T-helper 1 cell treated with Interleukin-12 subunit alpha and Interleukin-12 subunit beta and Interleukin-4 antibody, amounts not matched to agents 30 ng/mL and 1 ng/mL, for 36 hours (primary cell): ENCODE results near the gene DLG2. TPM values are rescaled to one million over a fixed set of nuclear protein-coding genes. Genes with fewer than 3 reads are reported as not detected.
"Not testable (repeated sequence)": the region's sequence is repeated elsewhere in the genome, so short reads cannot be mapped to it uniquely, and the experiment has no call there.

ENCODE experiments used
- intact Hi-C: fragments of 100-400 bp; cut with micrococcal nuclease; formaldehyde crosslinking; loops from one replicate; pipeline ENCODE4 v1.15.1; 2024
- total RNA-seq: library from RNA; stranded (reverse); gene quantifications from 2 replicates; pipeline ENCODE4 v1.2.3, GENCODE V29; 2022

DLG2 gene
- total RNA-seq = 0.88 and 1.4 TPM in 2 replicates

DNA sequence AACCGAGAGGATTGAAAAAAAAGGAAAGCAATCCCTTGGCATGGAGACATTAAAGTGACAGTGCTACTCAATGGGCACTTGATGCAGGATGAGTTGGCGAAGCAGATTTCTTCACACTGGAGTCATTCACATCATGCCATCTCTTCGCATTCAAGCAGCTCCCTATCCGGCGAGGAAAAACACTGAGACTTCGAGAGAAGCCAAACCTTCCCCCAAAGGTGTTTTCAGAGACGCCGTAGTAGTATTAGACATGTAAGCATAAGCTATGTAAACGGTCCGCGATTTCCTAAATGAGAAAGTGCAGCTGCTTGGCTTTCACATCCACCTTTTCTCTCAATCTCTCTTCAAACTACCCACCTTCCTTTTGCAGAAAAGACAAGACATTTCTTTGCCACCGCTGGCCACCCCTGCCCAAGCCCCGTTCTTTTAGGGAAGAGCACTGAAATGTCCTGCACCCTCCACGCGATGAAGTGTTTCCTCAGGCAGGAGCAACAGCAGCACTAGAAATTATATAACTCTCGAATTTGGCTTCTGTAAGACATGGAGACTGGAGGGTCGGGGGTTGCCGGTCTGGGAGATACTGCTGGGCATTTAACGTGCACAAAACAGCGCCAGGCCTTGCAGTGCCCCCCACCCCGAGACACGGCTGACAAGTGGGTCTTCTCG lies at the start of gene DLG2:
Gene DLG2, minus strand, starts transcription at position 13 of the 666 bp plus-strand sequence.
- intact Hi-C loops = loop anchor here (5.0 to 10.0 kb wide), 2 partner anchors 913 to 1455 kb away; no protein-coding TSS in a partner anchor

DNA sequence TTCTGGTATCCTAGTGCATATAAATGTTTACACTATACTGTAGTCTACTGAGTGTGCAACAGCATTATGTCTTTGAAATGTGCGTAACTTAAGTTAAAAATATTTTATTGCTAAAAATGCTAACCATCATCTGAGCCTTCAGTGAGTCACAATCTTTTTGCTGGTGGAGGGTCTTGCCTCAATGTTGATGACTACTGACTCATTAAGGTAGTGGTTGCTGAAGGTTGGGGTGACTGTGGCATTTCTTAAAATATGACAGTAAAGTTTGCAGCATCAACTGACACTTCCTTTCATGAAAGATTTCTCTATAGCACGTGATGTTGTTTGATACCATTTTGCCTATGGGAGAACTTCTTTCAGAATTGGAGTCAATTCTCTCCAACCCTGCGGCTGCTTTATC lies 46.2 kb upstream of the DLG2 start:
- intact Hi-C loops = no loop called here

DNA sequence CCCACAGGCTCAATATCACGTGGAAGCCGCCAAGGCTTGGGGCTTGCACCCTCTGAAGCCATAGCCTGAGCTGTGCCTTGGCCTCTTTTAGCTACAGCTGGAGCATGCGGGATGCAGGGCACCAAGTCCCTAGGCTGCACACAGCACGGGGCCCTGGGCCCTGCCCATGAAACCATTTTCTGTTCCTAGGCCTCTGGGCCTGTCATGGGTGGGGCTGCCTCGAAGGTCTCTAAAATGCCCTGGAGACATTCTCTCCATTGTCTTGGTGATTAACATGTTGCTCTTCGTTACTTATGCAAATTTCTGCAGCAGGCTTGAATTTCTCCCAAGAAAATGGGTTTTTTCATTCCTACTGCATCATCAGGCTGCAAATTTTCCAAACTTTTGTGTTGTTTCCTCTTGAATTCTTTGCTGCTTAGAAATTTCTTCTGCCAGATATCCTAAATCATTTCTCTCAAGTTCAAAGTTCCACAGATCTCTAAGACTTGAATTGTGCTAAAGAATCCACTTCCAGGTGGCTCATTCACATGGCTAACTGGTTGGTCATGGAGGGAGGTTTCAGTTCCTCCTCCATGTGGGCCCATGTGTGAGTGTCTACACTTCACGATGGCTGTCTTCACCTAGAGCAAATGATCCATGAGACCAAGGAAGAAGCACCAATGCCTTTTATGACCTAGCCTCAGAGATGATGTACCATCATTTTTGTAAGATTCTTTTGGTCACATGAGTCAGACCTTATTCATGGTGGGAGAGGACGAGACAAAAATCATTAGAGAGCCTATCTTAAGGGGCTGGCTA lies 45.2 kb upstream of the DLG2 start:
- intact Hi-C loops = no loop called here

DNA sequence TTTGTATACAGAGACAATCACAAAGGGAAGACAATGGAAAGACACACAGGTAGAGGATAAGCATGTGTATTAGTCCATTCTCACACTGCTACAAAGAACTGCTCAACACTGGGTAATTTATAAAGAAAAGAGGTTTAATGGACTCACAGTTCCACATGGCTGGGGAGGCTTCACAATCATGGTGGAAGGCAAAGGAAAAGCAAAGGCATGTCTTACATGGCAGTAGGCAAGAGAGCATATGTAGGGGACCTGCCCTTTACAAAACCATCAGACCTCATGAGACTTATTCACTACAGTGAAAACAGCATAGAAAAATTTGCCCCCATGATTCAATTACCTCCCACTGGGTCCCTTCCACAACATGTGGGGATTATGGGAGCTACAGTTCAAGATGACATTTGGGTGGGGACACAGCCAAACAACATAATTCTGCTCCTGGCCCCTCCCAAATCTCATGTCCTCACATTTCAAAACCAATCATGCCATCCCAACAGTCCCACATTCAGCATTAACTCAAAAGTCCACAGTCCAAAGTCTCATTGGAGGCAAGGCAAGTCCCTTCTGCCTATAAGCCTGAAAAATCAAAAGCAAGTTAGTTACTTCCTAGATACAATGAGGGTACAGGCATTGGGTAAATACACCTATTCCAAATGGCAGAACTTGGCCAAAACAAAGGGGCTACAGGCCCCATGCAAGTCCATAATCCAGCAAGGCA lies 44.0 kb upstream of the DLG2 start:
- intact Hi-C loops = not testable (repeated sequence)

DNA sequence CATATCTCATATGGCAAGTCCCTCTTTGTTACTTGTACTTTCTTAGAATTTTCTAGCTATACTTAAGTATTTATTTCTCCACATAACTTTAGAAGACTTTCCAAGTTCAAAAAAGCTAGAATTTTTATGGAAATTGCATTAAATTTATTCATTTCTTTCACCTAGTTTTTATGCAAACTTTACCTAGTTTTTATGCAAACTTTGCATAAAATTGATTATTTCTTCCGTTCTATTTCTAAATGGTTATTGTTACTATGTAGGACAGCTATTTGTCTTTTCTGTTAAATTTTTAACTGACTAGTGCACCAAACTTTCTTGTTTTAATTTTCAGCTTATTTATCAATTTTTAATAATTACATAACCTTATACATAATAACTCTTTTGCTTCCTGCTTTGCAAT lies 41.0 kb upstream of the DLG2 start:
- intact Hi-C loops = no loop called here

DNA sequence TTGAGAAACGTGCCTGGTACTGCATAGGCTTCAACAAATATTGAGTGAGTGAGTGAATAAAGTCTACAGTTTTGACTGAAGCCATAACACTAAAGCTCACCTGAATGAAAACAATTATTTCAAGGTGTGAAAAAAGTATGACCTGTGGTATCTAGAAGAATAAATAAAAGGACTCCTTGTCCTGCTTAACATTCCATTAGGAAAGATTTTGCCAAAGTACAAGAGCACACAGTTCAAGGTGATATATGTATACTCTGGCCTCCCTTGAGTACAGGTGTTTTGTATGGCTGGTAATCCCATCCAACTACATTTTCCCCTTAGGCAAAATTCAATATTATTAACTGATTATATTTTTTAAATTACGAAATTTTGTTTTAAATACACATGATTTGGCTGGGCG lies 39.5 kb upstream of the DLG2 start:
- intact Hi-C loops = loop anchor here (1.0 kb wide), 1 partner anchor 1140 kb away; no protein-coding TSS in a partner anchor

DNA sequence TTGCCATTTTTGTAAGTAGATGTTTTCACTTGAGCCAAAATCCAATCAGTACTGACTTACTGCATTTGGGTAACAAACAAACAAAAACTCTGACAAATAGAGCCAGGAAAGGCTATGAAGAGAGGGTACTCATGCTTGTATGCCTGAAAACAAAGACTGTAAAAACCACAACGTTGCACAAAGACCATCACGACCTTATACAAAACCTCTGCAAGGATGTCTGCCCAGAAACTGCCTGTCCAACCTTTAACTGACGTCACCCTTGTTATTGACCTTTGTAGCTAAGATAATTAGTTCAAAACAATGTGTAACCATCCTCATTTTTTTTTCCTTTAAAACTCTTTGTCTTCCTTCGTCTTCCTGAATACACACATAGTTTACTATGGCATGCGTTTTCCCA lies 38.6 kb upstream of the DLG2 start:
- intact Hi-C loops = loop anchor here (1.0 to 2.0 kb wide), 12 partner anchors 17 to 1141 kb away; partner anchors contain the start of genes EED, HIKESHI and PICALM

DNA sequence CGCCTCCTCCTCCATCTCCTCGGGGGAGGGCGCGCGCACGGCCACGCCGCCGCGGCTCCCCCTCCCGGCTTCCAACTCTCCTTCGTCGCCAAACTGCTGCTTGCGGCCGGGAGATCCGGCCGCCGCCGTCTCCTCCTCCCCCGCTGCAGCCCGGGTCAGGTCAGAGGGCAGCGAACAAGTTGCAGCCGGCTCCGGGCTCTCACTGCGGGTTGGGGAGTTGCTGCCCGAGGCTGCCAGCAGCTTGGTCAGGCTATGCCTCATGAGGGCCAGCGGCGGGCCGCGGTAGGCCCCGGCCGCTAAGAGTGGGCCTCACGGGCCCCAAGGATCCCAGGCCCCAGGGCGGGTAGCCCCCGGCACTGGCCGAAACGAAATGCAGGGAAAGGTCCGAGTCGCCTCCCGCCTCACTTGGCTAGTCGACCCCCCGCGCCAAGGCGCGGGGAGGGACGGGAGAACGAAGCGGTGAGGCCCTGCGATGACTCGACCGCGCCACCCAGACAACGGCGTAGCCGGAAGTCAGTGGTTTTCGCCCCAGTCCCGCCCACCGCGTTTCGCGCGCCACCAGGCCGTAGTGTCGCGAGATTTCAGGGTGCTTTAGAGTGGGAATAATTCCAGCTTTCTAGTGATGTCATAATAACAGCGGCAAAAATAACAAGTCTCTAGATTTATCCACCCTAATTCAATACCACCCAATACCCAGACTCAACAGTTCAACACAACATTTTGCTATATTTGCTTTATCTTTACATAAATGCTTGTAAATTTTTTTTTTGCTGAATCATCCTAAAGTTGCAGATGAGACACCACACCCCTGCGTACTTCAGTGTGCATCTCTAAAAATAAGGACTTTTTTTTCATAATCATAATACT lies 37.7 kb upstream of the DLG2 start, which contains the start of gene CREBZF:
Gene CREBZF, minus strand, starts transcription at position 515 of the 867 bp plus-strand sequence. Its CDS starts 254 bp downstream, at position 261.
- intact Hi-C loops = loop anchor here (1.0 to 5.0 kb wide), 17 partner anchors 17 to 927 kb away; partner anchors contain the start of genes EED, HIKESHI, PICALM and TMEM126A

DNA sequence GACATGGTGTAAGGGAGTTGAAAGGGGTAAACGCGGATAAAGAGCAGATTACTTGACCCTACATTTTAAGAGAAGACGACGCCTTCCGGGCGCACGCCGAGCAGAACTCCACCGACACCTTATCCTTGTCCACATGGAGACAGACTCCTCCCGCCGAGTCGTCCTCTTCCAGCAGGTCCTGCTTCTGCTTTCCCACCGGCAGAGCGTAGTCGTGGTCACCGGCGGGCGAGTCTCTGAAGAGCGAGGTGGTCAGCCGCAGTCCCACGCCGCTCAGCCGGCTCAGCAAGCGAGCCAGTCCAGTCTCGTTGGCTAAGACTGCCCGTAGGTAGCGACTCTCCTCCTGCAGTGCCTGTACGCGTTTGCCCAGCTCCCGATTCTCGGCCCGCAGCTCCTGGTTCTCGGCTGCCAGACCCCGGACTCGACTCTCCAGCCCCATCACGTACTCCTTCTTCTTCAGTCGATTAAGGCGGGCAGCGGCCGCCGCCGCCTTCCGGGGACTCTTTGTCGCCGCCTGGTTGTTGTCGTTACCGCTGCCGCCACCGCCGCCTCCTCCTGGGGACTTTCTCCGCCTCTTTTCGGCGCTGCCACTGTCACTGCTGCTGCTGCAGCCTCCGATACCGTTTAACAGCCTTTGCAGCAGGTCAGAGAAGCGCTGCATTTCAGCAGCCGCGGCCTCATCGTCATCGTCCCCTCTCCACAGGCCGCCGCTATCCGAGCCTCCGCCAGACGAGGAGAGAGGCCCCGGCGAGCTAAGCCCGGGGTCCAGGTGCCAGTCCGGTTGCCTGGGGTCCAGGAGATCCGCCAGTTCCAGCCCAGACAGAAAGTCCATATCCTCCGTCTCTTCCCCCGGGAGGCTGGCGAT lies 36.8 kb upstream of the DLG2 start:
- intact Hi-C loops = loop anchor here (1.0 to 5.0 kb wide), 8 partner anchors 17 to 928 kb away; partner anchors contain the start of genes CCDC83, TMEM126A and TMEM126B

DNA sequence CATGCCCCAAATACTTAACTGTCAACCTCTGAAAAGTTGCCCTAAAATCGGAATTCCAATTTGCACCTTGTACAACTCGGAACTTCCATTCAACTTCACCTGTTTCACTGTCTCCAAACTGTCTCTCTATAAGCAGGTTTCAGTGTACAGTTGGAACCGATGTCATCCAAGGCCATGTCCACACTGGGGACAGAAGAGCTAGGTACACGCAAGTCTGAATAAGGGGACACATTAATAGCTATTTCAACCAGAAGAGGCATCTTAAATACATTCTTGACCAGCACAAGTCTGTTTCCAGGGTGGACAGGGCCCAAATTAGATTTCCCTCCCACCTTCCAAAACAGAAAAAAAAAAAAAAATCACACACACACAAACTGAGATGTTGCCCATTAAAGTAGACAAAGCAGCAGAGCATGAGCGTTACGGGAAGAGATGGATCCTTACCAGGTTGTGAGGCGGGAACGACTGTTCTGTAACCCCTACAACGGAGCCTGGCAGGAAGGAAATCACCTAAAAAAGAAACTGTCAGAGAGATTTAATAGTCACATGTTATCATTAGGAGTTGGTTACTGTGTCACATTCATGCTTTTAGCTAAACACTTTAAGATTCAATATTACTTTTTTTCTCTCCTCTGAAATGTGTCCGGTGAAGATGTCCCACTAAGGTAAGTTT lies 36.1 kb upstream of the DLG2 start:
- intact Hi-C loops = loop anchor here (1.0 to 5.0 kb wide), 3 partner anchors 192 to 929 kb away; partner anchors contain the start of gene CCDC83

DNA sequence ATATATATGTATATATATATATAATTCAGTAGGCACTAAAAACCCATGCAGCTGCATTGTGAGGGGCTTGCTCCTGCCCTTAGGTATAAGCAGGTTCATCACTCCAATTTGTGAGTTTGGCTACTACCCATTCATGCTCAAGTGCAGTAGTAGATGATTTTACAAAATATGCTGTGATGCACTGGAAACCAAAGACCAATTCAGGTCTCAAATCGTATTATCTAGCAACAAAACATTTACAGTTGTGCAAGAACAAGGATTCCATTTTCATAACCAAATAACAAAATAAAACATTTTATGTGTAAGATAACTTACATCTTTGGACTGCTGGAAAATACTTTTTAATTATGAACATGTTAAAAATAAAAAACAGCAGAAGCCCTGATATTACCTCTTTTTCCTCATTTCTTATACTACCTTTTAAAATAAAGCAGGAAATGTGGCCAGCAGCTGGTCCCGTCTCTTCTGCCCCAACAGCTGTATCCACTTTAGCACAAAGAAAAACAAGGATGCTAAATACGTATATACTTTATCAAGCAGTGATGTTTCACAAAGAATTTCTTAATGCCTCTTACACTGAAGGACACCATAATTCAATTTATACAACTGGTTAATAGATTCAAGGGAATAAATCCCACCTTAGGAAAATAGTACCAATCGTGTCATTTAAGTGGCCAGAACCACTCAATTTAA lies 35.0 kb upstream of the DLG2 start:
- intact Hi-C loops = loop anchor here (5.0 kb wide), 2 partner anchors 540 to 930 kb away; no protein-coding TSS in a partner anchor

DNA sequence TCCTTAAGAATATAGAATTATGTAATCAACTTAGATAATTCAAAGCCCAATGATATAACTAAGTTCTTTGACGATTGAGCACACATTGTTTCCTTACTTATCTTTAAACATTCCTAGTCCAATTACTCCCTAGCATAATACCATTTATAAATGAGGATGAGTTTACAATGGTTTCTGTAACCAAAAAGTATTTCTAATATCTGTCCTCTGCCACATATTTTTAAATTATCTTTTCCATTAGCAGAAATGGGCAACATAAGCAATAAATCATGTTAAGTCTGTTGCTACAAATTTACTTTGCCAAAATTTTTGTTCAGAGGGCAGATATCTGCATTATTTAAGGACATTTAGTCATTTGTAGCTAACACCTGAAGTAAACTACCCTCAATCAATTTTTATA lies 31.0 kb upstream of the DLG2 start:
- intact Hi-C loops = no loop called here

DNA sequence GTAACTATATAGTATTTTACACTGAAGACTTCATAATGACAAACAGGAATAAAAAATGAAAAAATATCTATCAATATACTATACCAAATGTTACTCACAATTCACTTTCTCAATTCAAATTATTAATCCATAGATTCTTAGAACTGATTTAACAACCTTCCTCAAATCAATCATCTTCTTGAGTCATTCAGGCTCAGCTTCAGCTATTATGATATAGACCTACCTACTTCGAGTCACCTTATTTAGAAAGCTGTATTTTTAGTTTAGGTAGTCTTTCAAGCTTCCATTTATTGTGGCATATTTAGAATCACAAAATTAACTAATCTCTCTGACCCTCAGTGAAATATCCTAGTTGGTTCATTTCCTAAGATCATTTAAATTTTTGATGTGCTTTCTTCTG lies 29.6 kb upstream of the DLG2 start:
- intact Hi-C loops = no loop called here

DNA sequence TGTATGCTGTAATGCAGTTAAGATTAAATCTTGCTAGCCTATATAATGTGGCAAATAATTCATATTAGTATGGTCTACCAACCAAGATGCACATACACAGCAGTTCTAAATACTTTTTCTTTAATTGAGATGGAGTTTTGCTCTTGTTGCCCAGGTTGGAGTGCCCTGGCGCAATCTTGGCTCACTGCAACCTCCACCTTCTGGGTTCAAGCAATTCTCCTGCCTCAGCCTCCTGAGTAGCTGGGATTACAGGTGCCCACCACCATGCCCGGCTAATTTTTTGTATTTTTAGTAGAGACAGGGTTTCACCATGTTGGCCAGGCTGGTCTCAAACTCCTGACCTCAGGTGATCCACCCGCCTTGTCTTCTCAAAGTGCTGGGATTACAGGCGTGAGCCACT lies 27.2 kb upstream of the DLG2 start:
- intact Hi-C loops = not testable (repeated sequence)

DNA sequence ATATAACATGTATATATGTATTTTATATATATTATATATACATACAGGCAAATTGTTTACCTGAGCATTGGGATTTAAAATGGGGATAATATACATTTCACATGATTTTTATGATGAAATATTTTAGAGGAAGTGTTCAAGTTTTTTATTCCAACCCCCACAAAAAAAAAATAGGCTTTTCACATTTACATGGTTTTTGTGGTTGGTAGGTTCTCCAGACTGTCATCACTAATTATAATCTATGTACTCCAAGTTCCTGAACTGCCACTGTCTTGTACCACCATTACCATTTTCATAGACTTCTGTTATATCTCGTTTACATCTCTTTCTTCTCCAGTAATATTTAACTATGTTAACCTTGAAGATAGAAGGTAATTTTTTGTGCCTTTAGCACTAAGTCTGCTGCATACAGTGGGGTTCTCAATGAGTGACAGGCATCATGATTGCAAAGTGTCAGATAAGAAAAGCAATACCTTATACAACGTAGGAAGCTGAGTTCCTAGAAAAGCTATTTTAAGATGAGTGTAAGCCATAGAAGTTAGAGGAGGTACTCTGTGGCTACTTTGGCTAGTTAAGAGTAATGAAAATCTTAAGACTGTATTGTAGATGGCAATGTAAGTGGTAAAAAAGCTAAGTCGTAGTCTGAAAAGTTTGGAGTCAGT lies 25.8 kb upstream of the DLG2 start:
- intact Hi-C loops = no loop called here

DNA sequence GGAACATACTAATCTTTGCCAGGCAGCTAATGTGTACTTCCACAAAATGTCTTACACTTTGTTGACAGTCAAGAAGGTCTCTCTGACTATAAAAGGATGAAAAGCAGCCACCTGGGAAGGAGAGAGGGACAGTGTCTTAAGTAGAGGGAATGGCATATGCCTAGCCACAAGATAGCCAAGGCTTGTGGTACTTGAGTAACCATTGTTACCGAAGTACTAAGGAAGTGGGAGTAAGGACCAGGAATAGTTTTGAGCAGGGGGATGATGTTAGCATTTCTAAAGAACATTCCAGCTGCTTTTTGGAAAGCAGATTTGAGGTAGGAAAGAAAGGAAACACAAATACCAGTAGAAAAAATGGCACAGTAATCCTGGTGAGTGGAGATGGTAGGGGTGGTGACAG lies 24.0 kb upstream of the DLG2 start:
- intact Hi-C loops = no loop called here

DNA sequence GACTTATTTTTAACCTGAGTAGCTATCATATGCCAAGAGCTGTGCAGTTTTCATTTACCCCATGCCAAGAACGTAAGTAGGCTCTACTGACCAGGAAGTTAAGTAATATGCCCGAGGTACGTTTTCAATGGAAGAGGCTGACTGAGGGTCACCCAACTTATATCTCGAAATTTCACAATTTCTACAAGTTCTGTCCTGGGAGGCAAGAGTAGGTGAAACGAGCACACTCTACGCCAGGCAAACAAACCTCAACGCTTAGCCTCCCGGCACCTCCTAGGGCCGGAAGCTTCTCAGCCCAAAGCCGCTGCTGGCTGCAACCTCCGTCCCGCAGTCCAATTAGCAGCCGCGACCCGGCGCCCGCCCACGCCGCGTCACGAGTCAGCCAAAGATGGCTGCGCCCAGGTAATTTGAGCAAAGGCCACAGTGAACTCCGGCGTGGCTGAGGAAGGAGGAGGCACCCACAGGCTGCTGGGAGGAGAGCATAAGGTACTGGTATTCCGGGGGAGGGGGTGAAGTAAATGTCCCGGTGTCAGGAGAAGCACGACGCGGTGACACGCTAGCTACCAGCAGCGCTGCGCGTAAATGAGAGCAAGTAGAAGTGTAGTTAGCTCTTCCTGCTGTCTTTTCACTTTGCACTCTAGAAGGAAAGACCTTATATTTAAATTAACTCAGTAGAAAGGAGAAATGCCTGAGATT lies 20.6 kb upstream of the DLG2 start, which contains the start of gene TMEM126A:
Gene TMEM126A, plus strand, starts transcription at position 364 of the 696 bp plus-strand sequence. CDS start 2,289 bp downstream, outside the sequence.
- intact Hi-C loops = loop anchor here (1.0 to 5.0 kb wide), 11 partner anchors 17 to 1435 kb away; partner anchors contain the start of genes EED, HIKESHI, PICALM and TMEM126B
